NCI-H69 (cell line): Measurements from ENCODE around the gene JARID2.
"Not testable (repeated sequence)": the region's sequence is repeated elsewhere in the genome, so short reads cannot be mapped to it uniquely, and the experiment has no call there.

Experiments used
- DNase-seq: peaks from one replicate; lab custom pipeline; 2025; lab: John Stamatoyannopoulos, UW

The JARID2 gene

GRCh38 chr6:15310680-15311079 lies 64.8 kb downstream of the JARID2 start:
- no peak for DNase-seq

- DNase-seq = no peak
Observed at GRCh38 chr6:15312500-15312899, 66.6 kb downstream of the JARID2 start.

- DNase-seq = no peak
Observed at GRCh38 chr6:15313367-15313766, 67.5 kb downstream of the JARID2 start.

GRCh38 chr6:15316754-15317153 lies 70.9 kb downstream of the JARID2 start:
- no peak for DNase-seq

DNA sequence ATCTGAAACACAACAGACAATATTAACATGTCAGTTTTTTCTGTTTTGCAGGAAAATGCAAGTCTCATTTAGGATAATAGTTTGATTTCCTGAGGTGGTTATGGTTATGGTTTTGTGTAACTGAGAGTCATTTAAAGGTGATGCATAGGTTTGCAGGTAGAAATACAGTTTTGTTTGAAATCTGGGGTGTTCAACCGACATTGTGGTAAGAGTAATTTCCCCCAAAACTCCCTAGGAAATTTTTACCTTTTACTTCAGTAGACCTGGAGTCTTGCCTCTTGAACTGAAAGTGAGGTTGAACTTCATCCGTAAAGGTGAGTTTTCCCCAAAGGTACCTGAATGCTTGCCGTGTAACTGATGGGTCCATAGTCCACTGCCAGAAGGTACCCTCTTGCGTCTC lies 71.4 kb downstream of the JARID2 start:
- DNase-seq = no peak

- DNase-seq = peak; percentile 35
Observed at GRCh38 chr6:15317934-15318902, 72.3 kb downstream of the JARID2 start.

- no peak for DNase-seq
Observed at GRCh38 chr6:15319677-15320076, 73.8 kb downstream of the JARID2 start.

GRCh38 chr6:15320693-15321092 lies 74.8 kb downstream of the JARID2 start:
- no peak for DNase-seq

- DNase-seq = no peak
Observed at GRCh38 chr6:15322184-15322583, 76.3 kb downstream of the JARID2 start.

GRCh38 chr6:15322781-15323536 lies 77.1 kb downstream of the JARID2 start:
- peak; percentile 35 for DNase-seq

DNA sequence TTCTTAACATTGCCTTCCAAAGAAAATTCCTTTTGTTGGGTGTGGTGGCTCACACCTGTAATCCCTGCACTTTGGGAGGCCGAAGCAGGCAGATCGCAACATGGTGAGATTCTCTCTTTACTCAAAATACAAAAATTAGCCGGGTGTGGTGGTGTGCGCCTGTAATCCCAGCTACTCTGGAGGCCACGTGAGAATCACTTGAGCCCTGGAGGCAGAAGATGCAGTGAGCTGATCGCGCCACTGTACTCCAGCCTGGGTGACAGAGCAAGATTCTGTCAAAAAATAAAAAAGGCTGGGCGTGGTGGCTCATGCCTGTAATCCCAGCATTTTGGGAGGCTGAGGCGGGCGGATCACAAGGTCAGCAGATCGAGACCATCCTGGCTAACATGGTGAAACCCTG lies 77.7 kb downstream of the JARID2 start:
- not testable (repeated sequence) for DNase-seq

DNA sequence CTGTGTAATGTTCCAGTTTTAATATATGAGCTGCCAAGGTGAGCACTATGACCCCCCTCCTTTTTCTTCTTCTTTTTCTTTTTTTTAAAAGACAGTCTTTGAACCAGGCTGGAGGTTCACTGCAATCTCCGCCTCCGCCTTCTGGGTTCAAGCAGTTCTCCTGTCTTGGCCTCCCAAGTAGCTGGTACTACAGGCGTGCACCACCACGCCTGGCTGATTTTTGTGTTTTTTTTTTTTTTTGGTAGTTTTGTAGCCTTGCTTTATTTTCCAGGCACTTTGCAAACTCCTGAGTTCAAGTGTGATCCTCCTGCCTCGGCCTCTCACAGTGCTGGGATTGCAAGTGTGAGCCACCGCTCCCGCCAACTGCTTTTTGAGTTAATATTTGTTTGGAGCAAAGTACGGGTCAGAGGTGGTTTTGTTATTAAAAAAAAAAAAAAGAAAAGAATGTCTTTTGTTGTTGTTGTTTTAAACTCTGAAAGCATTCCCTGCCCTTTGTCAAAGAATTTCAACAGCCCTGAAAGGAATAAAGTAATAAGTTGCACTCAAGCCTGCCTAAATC lies 78.6 kb downstream of the JARID2 start:
- no peak for DNase-seq

DNA sequence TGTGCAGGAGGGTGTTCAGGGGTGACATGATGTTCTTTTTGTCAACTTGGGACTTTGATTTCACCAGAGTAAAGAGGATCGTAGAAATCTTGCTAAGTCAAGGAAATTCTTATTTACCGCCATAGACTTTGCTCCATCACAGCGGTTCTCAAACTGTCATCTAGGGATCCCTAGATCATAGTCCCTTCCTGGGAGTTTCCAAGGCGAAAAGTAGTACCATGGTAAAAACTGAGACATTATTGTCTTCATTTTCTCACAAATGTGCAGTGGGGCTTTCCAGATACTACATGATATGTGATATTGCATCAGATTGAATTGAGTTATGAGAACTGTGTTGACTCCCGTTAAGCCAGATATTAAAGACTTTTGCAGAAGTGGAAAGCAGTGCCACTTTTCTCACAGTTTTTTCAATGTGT lies 79.7 kb downstream of the JARID2 start:
- DNase-seq = no peak

DNA sequence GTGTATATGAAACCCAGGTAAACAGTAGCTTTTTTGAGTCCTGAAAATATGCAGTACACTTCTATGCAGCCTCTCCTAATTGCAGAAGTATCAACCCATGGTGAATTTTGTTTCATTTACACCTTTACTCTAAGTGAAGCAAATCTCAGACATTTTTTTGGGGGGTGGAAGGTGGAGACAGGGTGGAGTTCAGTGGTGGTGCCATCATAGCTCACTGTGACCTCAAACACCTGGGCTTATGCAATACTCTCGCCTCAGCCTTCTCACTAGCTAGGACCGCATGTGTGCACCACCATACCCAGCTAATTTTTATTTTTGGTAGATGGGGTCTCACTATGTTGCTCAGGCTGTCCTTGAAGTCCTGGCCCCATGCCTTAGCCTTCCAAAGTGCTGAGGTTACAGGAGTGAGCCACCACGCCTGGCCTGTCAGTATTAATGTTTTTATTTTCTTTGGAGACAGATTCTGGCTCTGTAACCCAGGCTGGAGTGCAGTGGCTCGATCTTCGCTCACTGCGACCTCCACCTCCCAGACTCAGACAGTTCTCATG lies 80.3 kb downstream of the JARID2 start:
- no peak for DNase-seq

- DNase-seq = peak; percentile 68
Observed at GRCh38 chr6:15327271-15327670, 81.4 kb downstream of the JARID2 start.

DNA sequence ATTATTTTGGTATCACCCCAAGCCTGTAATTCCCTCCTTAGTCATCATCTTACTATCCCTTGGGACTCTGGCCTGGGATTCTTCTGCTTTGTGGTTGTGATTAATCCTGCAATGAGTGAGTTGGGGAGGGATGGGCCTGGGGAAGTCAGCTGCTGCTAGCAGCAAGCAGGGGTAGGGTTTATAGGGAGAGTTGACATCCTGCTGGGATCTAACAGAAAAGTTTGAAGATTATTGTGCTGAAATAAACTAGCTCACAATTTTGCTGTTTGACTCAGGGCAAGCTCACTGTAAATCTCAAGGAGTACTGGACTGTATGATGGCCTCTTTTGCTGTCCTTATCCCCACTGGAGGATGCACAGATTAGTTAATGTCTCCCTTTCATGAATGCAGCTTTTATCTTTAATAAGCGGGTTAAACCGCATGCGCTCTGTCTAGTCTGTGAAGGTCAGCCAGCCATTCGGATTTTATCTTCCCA lies 83.4 kb downstream of the JARID2 start:
- DNase-seq = peak; percentile 62

- no peak for DNase-seq
Observed at GRCh38 chr6:15330174-15330944, 84.5 kb downstream of the JARID2 start.

DNA sequence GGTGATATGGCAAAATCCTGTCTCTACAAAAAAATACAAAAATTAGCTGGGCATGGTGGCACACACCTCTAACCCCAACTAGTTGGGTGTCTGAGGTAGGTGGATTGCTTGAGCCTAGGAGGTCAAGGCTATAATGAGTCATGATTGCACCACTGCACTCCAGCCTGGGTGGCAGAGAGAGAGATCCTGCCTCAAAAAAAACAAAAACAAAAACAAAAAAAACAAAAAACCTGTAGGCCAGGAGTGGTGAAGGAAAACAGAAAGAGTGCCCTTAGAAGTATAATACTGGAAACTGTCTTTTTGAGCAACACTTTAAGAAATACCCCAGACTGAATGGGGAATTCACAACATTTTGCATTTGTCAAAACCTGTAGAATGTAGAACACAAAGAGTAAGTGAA lies 85.3 kb downstream of the JARID2 start:
- DNase-seq = no peak

GRCh38 chr6:15331629-15332251 lies 85.9 kb downstream of the JARID2 start:
- no peak for DNase-seq

GRCh38 chr6:15332446-15332845 lies 86.6 kb downstream of the JARID2 start:
- DNase-seq = peak; percentile 38

GRCh38 chr6:15335385-15335784 lies 89.5 kb downstream of the JARID2 start:
- DNase-seq = no peak
